ENCODE results near the gene VPS52.

Gene VPS52

GRCh38 chr6:33207552-33208090 is 64.1 kb downstream of the VPS52 start:
- DNase-seq, result no peak

GRCh38 chr6:33206864-33207551 is 64.7 kb downstream of the VPS52 start:
- no peak for DNase-seq

- no peak for DNase-seq
These were observed 65.4 kb downstream of the VPS52 start for GRCh38 chr6:33206027-33206863.

GRCh38 chr6:33205191-33206026 is 66.3 kb downstream of the VPS52 start:
- DNase-seq, result no peak

GRCh38 chr6:33204415-33205190 is 67.1 kb downstream of the VPS52 start, which contains the start of gene HSD17B8:
Gene HSD17B8 (plus strand): TSS chr6:33204655. CDS start chr6:33204669, 14 bp downstream.
- DNase-seq, result peak; percentile 84

GRCh38 chr6:33204165-33204414 is 67.6 kb downstream of the VPS52 start:
- DNase-seq, result no peak

- no peak for DNase-seq
These were observed 68.1 kb downstream of the VPS52 start for GRCh38 chr6:33203443-33204164.

- no peak for DNase-seq
These were observed 68.9 kb downstream of the VPS52 start for GRCh38 chr6:33202799-33203198.

- no peak for DNase-seq
These were observed 69.7 kb downstream of the VPS52 start for GRCh38 chr6:33201935-33202334.

- no peak for DNase-seq
These were observed 70.5 kb downstream of the VPS52 start for GRCh38 chr6:33201147-33201545.

Measured in GDM1 (cell line).